Stimulated activated CD8-positive, alpha-beta memory T cell treated with anti-CD3 and anti-CD28 coated beads, Interleukin-12 subunit alpha, Interleukin-12 subunit beta, amount 100 ng/mL, for 24 hours (primary cell): Measurements from ENCODE around the gene TRPC4.
"Not testable (repeated sequence)": the region's sequence is repeated elsewhere in the genome, so short reads cannot be mapped to it uniquely, and the experiment has no call there.

Source experiments
- DNase-seq: peaks from one replicate; pipeline ENCODE4 v3.0.0-alpha.2; 2020; ENCODE audit errors: extremely low read depth

The TRPC4 gene

GRCh38 chr13:37602733-37603381, 266.7 kb downstream of the TRPC4 start:
- DNase-seq: no peak

- DNase-seq: no peak
Measured at GRCh38 chr13:37601648-37602440, 267.7 kb downstream of the TRPC4 start.

GRCh38 chr13:37599519-37599918, 270.1 kb downstream of the TRPC4 start:
- no peak for DNase-seq

DNA sequence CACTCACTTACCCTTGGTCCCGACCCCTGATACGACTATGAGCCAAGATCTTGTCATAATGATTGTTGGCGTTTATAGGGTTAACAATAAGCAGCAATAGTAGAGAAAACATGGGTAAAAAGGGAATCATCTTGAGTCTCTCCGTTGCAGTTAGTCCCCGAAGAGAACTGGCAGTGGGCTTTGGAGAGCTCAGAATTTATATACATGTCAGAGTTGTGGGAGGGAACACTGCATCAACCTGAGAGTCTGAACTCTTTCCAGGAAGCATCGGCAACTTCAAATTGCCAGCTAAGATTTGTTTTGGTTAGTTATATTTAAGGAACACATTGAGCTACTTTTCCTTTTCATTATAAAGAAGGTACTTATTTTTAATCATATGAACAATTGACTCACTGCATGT, 271.0 kb downstream of the TRPC4 start, which contains the start of gene POSTN:
Gene POSTN, minus strand, starts transcription at position 172 of the 400 bp plus-strand sequence. Its CDS starts 42 bp downstream, at position 130.
- no peak for DNase-seq

- no peak for DNase-seq
Measured at GRCh38 chr13:37597477-37598025, 272.0 kb downstream of the TRPC4 start.

DNA sequence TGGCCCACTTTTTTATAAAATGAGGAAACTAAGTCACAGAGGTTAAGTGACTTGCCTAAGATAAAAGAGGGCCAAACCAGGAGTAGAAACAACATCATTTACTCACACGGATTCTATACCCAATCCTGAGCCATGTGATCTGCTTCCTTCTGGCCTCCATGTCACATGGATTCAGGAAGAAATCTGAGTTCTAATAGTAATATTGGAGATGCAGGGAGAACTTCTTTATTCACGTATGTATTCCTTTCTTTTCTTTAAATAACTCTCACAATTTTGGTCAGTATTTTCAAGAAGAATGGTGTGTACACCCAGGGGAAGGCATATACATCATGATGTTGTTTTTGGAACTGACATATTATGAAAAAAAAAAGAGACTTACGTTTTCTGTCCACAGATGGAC, 272.8 kb downstream of the TRPC4 start:
- DNase-seq: no peak

GRCh38 chr13:37595162-37595561, 274.4 kb downstream of the TRPC4 start:
- DNase-seq: no peak

DNA sequence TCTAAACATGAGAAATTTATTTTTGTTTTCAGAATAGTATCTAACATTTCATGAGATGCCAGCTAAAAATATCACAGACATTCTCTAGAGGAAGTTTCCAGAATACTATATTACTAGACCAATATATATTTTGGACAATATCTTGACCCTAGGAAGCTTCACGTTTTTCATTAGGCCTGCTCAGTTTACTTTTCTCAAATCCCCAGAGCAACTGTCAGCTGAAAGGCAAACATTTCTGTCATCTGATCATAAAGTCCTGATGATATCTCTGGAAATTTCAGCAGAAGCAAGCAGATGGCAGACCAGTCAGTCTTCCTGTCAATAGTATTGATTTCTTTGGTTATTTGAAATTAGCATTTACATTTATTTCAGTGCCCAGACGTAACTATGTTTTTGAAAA, 275.0 kb downstream of the TRPC4 start:
- DNase-seq: no peak

DNA sequence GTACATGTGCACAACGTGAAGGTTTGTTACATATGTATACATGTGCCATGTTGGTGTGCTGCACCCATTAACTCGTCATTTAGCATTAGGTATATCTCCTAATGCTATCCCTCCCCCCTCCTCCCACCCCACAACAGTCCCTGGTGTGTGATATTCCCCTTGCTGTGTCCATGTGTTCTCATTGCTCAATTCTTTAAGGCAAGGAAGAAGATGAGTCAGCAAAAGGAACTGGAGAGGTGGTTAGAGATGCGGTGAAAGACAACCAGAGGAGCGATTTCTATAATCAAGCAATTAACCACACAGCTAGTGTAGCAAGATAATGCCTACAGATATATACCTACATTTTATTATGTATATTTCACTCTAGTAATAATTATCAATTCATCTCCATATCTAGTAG, 280.2 kb downstream of the TRPC4 start:
- DNase-seq: not testable (repeated sequence)

GRCh38 chr13:37587236-37587635, 282.3 kb downstream of the TRPC4 start:
- DNase-seq: no peak
